HepG2 (cell line): ENCODE measurements around the gene TAT. TPM values are rescaled to one million over a fixed set of nuclear protein-coding genes. Genes with fewer than 3 reads are reported as not detected.
A peak's percentile ranks its signal among the peaks of the same experiment; 100 is the strongest.

Experiments
- ZFP37 ChIP-seq: sonication (generic); formaldehyde crosslinking; IDR thresholded peaks from 2 replicates; pipeline ENCODE4 v1.4.0; 2020; ENCODE audit warnings: missing genetic modification reagents, borderline replicate concordance
- ZNF33B ChIP-seq: sonication (generic); formaldehyde crosslinking; IDR thresholded peaks from 2 replicates; pipeline ENCODE4 v1.5.1; 2020; ENCODE audit warnings: mild to moderate bottlenecking, missing genetic modification reagents
- ZNF639 ChIP-seq: conservative IDR thresholded peaks from 2 replicates; pipeline ENCODE4 v1.6.1; 2018; ENCODE audit warnings: missing genetic modification reagents
- polyA plus RNA-seq, 8 experiments: library from polyadenylated mRNA; depleted of rRNA in 3 of 8; stranded (reverse) in 7 of 8; unstranded in 1 of 8; fragments of >200 nt; fragmentation: Illumina TruSeq in 4 of 8; extraction: Trizol in 4 of 8; gene quantifications; 2 replicates each; pipeline versions ENCODE4 v1.2.1 to v1.2.3, GENCODE V29; 2011 to 2016; ENCODE audit warnings: low read depth in 4 of 8, missing spikeins in 1 of 8, mixed read lengths in 1 of 8; ENCODE audit not compliant: insufficient read depth in 1 of 8
- total RNA-seq, 5 experiments: library from RNA; depleted of rRNA; stranded (reverse); fragments of >200 nt; fragmentation: Illumina TruSeq; extraction: Trizol; gene quantifications; 2 replicates each; pipeline ENCODE4 v1.2.3, GENCODE V29; 2016; ENCODE audit warnings: low read depth in 1 of 5
- TF ChIP-seq, protein P1 (sequence below): IDR thresholded peaks from 2 replicates; pipeline ENCODE4 v1.4.0; 2020; ENCODE audit warnings: mild to moderate bottlenecking, missing genetic modification reagents
- TF ChIP-seq, protein P2 (sequence below): sonication (generic); formaldehyde crosslinking; IDR thresholded peaks from one replicate; pipeline ENCODE4 v1.5.1; 2020; ENCODE audit warnings: mild to moderate bottlenecking, missing genetic modification reagents; ENCODE audit errors: not compliant biosample characterization
- TF ChIP-seq, protein P3 (sequence below): sonication (generic); formaldehyde crosslinking; IDR thresholded peaks from 2 replicates; pipeline ENCODE4 v1.8.1; 2023; ENCODE audit warnings: mild to moderate bottlenecking, missing genetic modification reagents, borderline replicate concordance
- TF ChIP-seq, protein P4 (sequence below): IDR thresholded peaks from 2 replicates; pipeline ENCODE4 v1.6.1; 2016; ENCODE audit warnings: low read depth, missing genetic modification reagents, missing compliant biosample characterization

TAT gene
- total and polyA plus RNA-seq, 2 of the 13 experiments (the other 11 are each of a cell fraction or from before 2014, with no cell fraction given), result 1.6 to 5.8 TPM

DNA sequence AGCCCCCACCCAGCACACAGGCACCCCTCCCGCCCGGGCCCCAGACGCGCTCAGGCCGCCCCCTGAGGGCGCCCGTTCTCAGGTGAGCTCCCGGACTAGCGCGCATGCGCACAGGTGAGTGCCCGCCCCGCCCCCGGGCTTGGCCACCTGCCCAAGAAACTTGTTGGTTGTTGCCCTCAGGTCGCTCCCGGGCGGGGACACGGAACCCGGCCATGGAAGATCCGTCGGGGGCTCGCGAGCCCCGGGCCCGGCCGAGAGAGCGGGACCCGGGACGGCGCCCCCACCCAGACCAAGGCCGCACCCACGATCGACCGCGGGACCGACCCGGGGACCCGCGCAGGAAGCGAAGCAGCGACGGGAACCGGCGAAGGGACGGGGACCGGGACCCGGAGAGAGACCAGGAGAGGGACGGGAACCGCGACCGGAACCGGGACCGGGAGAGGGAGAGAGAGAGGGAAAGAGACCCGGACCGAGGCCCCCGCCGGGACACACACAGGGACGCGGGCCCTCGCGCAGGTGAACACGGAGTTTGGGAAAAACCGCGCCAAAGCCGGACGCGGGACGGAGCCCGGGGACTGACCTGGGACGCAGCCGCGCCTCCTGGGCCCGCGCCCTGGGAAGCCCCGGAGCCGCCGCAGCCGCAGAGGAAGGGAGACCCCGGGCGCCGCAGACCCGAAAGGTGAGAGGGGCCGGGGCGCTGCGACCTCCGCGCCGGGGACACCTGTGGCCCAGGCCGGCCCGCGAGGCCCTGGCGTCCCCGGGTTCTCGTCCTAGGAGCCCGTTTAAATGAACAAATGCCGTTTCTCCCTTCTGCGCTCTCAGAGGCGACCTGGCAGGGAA lies 49.3 kb upstream of the TAT start, which contains the start of gene MARVELD3 (continued):
- TF ChIP-seq, protein P1, sequence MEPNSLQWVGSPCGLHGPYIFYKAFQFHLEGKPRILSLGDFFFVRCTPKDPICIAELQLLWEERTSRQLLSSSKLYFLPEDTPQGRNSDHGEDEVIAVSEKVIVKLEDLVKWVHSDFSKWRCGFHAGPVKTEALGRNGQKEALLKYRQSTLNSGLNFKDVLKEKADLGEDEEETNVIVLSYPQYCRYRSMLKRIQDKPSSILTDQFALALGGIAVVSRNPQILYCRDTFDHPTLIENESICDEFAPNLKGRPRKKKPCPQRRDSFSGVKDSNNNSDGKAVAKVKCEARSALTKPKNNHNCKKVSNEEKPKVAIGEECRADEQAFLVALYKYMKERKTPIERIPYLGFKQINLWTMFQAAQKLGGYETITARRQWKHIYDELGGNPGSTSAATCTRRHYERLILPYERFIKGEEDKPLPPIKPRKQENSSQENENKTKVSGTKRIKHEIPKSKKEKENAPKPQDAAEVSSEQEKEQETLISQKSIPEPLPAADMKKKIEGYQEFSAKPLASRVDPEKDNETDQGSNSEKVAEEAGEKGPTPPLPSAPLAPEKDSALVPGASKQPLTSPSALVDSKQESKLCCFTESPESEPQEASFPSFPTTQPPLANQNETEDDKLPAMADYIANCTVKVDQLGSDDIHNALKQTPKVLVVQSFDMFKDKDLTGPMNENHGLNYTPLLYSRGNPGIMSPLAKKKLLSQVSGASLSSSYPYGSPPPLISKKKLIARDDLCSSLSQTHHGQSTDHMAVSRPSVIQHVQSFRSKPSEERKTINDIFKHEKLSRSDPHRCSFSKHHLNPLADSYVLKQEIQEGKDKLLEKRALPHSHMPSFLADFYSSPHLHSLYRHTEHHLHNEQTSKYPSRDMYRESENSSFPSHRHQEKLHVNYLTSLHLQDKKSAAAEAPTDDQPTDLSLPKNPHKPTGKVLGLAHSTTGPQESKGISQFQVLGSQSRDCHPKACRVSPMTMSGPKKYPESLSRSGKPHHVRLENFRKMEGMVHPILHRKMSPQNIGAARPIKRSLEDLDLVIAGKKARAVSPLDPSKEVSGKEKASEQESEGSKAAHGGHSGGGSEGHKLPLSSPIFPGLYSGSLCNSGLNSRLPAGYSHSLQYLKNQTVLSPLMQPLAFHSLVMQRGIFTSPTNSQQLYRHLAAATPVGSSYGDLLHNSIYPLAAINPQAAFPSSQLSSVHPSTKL (CRISPR knock-in tag), result peak; percentile 15; the same call in 1 of the 2 replicates
- TF ChIP-seq, protein P2, sequence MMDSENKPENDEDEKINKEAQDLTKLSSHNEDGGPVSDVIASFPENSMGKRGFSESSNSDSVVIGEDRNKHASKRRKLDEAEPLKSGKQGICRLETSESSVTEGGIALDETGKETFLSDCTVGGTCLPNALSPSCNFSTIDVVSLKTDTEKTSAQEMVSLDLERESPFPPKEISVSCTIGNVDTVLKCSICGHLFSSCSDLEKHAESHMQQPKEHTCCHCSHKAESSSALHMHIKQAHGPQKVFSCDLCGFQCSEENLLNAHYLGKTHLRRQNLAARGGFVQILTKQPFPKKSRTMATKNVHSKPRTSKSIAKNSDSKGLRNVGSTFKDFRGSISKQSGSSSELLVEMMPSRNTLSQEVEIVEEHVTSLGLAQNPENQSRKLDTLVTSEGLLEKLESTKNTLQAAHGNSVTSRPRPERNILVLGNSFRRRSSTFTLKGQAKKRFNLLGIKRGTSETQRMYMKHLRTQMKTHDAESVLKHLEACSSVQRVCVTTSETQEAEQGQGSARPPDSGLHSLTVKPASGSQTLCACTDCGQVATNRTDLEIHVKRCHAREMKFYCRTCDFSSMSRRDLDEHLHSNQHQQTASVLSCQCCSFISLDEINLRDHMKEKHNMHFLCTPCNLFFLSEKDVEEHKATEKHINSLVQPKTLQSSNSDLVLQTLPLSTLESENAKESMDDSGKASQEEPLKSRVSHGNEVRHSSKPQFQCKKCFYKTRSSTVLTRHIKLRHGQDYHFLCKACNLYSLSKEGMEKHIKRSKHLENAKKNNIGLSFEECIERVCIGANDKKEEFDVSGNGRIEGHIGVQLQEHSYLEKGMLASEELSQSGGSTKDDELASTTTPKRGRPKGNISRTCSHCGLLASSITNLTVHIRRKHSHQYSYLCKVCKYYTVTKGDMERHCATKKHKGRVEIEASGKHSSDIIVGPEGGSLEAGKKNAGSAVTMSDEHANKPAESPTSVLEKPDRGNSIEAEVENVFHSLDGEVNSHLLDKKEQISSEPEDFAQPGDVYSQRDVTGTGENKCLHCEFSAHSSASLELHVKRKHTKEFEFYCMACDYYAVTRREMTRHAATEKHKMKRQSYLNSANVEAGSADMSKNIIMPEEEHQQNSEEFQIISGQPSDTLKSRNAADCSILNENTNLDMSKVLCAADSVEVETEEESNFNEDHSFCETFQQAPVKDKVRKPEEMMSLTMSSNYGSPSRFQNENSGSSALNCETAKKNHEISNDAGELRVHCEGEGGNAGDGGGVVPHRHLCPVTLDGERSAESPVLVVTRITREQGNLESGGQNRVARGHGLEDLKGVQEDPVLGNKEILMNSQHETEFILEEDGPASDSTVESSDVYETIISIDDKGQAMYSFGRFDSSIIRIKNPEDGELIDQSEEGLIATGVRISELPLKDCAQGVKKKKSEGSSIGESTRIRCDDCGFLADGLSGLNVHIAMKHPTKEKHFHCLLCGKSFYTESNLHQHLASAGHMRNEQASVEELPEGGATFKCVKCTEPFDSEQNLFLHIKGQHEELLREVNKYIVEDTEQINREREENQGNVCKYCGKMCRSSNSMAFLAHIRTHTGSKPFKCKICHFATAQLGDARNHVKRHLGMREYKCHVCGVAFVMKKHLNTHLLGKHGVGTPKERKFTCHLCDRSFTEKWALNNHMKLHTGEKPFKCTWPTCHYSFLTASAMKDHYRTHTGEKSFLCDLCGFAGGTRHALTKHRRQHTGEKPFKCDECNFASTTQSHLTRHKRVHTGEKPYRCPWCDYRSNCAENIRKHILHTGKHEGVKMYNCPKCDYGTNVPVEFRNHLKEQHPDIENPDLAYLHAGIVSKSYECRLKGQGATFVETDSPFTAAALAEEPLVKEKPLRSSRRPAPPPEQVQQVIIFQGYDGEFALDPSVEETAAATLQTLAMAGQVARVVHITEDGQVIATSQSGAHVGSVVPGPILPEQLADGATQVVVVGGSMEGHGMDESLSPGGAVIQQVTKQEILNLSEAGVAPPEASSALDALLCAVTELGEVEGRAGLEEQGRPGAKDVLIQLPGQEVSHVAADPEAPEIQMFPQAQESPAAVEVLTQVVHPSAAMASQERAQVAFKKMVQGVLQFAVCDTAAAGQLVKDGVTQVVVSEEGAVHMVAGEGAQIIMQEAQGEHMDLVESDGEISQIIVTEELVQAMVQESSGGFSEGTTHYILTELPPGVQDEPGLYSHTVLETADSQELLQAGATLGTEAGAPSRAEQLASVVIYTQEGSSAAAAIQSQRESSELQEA, result no peak
- TF ChIP-seq ZFP37 (CRISPR knock-in tag) (no peak), ZNF33B (peak; percentile 45; the same call in 1 of the 2 replicates), ZNF639 (CRISPR knock-in tag) (peak; percentile 67; the same call in 1 of the 2 replicates)
- TF ChIP-seq, protein P3, sequence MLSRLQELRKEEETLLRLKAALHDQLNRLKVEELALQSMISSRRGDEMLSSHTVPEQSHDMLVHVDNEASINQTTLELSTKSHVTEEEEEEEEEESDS (CRISPR knock-in tag), result no peak
- TF ChIP-seq, protein P4, sequence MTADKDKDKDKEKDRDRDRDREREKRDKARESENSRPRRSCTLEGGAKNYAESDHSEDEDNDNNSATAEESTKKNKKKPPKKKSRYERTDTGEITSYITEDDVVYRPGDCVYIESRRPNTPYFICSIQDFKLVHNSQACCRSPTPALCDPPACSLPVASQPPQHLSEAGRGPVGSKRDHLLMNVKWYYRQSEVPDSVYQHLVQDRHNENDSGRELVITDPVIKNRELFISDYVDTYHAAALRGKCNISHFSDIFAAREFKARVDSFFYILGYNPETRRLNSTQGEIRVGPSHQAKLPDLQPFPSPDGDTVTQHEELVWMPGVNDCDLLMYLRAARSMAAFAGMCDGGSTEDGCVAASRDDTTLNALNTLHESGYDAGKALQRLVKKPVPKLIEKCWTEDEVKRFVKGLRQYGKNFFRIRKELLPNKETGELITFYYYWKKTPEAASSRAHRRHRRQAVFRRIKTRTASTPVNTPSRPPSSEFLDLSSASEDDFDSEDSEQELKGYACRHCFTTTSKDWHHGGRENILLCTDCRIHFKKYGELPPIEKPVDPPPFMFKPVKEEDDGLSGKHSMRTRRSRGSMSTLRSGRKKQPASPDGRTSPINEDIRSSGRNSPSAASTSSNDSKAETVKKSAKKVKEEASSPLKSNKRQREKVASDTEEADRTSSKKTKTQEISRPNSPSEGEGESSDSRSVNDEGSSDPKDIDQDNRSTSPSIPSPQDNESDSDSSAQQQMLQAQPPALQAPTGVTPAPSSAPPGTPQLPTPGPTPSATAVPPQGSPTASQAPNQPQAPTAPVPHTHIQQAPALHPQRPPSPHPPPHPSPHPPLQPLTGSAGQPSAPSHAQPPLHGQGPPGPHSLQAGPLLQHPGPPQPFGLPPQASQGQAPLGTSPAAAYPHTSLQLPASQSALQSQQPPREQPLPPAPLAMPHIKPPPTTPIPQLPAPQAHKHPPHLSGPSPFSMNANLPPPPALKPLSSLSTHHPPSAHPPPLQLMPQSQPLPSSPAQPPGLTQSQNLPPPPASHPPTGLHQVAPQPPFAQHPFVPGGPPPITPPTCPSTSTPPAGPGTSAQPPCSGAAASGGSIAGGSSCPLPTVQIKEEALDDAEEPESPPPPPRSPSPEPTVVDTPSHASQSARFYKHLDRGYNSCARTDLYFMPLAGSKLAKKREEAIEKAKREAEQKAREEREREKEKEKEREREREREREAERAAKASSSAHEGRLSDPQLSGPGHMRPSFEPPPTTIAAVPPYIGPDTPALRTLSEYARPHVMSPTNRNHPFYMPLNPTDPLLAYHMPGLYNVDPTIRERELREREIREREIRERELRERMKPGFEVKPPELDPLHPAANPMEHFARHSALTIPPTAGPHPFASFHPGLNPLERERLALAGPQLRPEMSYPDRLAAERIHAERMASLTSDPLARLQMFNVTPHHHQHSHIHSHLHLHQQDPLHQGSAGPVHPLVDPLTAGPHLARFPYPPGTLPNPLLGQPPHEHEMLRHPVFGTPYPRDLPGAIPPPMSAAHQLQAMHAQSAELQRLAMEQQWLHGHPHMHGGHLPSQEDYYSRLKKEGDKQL (CRISPR knock-in tag), result no peak
